HG03060 (cell line): ENCODE results near the gene AKAP13.

Experiments used
- ATAC-seq: cut with Tn5 transposase; IDR thresholded peaks from one replicate; pipeline ENCODE4 v1.9.1; 2021; ENCODE audit warnings: low read depth, moderate number of reproducible peaks; ENCODE audit not compliant: unreplicated experiment

The AKAP13 gene

GRCh38 chr15:85611361-85611760 is 231.0 kb downstream of the AKAP13 start:
- ATAC-seq: no peak

DNA sequence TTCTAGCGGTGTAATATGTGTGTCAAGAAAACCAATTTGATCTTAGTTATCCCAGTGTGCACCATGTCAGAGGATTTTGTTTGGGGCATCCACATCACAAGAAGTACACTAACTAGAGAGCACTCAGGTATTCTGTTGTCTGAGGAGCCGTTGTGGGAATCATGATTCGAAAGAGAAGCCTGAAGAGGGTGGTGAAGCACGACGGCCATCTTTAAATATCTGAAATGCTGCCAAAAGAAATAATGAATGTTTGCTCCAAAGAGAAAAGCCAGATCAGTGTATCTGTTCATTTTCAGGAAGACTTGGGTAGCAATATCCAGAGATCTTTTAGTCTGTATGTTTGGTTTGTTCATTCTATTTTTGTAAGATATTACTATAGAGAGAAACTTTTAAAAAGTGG is 233.7 kb downstream of the AKAP13 start:
- no peak for ATAC-seq

GRCh38 chr15:85615930-85616329 is 235.5 kb downstream of the AKAP13 start:
- ATAC-seq: peak; percentile 42

- ATAC-seq: no peak
Measured at GRCh38 chr15:85616549-85617110, 236.2 kb downstream of the AKAP13 start.

GRCh38 chr15:85618228-85618505 is 237.8 kb downstream of the AKAP13 start:
- ATAC-seq: no peak

- peak; percentile 48 for ATAC-seq
Measured at GRCh38 chr15:85618956-85619491, 238.6 kb downstream of the AKAP13 start.

- no peak for ATAC-seq
Measured at GRCh38 chr15:85619992-85620689, 239.7 kb downstream of the AKAP13 start.

GRCh38 chr15:85620690-85621049 is 240.3 kb downstream of the AKAP13 start:
- no peak for ATAC-seq

DNA sequence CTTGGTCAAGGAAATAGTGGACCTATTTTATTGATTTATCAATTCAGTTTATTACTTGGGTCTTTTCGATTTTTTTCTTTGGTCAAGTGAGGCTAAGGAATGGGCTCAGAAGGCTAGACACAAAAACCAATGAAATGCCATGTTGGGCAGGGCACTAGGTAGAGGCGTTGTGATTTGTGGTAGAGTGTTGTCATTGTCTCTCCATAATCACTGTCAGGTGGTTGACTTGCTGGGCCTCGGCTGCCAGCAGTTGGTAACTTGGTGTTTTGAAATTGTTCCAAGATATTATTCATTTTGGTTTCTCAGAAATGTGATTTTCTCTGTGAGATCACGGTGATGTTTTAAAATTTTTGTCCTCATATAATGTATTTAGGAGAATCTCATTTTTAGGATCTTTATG is 240.7 kb downstream of the AKAP13 start:
- ATAC-seq: no peak

- ATAC-seq: no peak
Measured at GRCh38 chr15:85622221-85622831, 241.9 kb downstream of the AKAP13 start.

DNA sequence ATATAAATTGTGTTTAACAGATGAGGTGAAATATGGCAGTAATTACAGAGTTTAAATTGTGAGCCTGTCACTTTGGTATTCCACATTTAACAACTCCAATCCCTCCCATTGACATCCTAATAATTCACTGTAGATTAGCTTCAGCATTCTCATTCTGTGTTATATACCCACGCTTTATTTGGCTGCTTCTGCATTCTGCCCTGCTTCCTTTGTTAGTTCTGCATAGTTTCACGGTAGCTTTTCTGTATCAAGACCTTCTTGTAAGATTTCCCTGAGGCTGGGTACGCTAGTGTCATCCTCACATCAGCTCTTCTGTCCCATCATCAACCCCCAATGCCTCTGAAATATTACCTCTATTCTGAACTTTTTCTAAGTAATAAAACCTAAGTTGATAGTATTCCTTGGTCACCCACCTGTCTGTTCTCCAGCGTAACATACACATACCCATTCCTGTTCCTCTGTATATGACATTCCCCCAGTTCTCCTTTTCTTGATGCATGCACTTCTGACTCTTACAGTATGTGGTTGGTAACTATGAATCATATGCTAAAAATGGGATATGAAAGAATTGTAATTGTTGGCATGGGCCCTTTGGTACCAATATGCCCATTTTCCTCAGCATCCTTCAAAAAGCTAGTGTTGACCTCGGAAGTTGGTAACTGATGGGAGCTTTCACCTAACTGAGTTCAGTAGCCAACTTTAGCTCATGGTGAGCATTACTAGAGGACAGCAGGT is 243.1 kb downstream of the AKAP13 start:
- no peak for ATAC-seq

- ATAC-seq: no peak
Measured at GRCh38 chr15:85624291-85624801, 243.9 kb downstream of the AKAP13 start.

DNA sequence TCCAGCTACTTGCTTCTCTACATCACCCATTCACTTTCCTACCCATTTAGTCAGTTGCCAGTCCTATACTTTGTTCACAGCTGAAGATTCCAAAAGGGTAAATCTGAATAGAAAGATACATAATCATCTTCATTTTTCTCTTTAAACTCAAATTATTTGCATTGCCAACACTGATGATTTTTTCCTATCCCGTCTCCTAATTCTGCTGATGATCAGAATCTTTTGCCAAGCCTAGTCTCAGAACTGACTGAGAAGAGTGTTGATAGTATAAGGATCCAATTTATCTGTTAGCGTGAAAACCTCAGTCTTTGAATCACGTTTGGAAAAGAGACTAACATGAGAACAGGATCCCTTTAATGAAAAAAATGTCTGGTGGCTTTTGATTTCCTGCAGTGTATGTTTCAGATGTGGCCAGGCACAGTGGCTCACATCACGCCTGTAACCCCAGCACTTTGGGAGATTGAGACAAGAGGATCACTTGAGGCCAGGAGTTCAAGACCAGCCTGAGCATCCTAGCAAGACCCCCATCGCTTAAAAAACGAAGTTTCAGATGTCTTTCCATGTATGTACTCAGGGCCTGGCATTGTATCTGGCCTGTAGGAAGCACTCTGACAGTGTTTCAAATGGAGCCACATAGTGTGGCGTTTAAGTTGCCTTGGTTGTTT is 244.9 kb downstream of the AKAP13 start:
- ATAC-seq: no peak

- no peak for ATAC-seq
Measured at GRCh38 chr15:85625856-85626255, 245.5 kb downstream of the AKAP13 start.

DNA sequence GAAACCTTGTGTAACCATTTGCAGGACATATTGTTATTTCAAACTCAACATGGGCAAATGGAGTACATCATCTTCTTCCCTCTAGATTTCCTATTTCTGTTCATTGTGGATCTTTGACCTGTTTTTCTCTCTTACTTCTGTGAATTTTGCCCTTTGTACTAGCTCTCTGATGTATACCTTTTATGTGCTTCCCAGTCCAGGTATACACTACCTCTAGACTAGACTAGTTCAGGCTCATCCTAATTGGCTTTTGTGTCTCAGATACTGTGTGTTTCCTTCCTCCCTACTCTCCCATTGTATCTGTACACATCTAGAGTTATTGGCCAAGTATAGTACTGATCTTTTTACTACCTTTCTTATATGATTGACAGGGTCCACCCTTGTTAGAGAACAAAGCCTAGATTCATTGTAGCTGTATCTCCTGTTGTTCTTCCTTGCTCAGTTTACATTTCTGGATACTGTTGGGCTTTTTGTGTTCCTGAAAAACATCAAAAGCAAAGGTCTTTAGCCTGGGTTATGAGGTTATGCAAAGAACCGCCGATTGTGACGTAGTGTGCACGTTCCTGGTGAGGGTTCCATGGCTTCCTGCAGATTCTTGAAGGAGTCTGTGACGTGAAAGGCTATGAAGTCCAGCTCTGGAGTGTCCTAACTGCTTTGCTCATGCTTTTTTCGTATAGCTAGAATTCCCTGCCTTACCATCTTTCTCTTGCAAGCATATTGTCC is 247.0 kb downstream of the AKAP13 start:
- no peak for ATAC-seq

GRCh38 chr15:85630311-85630710 is 249.9 kb downstream of the AKAP13 start:
- ATAC-seq: no peak

- ATAC-seq: no peak
Measured at GRCh38 chr15:85631018-85631417, 250.6 kb downstream of the AKAP13 start.

DNA sequence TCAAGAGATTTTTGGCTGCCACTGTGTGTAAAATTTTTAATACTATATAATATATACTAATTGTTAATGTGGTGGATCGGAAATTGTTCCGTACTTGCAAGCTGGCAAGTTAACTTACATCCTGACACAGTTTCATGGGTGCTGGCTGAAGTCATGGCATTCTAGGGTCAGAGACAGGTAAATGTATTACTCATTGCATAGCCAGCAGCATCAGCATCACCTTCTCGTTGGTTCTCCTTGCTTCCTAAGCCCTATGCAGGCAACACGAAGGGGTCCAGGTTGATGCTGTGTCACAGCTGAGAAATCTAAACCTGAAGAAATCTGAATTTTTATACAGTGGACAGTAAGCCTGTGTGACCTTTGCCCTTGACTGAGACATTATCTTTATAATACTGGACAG is 251.6 kb downstream of the AKAP13 start:
- ATAC-seq: no peak

DNA sequence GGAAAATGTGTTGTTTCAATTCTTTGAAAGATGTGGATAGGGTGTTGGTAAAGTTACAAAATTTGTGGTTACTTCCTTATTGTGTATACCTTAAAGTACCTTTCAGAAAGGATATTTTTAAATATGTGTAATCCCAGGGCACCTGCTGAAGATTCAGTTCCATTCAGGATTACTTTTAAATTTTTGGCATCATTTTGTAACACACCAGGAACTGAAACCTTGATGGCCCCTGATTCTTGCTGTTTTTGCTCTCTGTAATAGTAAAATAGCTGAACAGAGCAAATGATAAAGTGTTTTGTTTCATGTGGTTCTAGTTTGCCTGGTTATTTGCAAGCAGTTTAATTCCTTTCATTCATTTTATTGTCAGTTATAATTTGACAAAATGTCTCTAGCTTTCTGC is 253.5 kb downstream of the AKAP13 start:
- no peak for ATAC-seq

GRCh38 chr15:85636351-85636750 is 255.9 kb downstream of the AKAP13 start:
- ATAC-seq: no peak
